GM19043 (cell line): ENCODE measurements around the gene PRMT1.
"Not testable (repeated sequence)": the region's sequence is repeated elsewhere in the genome, so short reads cannot be mapped to it uniquely, and the experiment has no call there.

Experiments used
- ATAC-seq: cut with Tn5 transposase; IDR thresholded peaks from one replicate; pipeline ENCODE4 v1.9.1; 2021; ENCODE audit warnings: low read depth; ENCODE audit not compliant: unreplicated experiment

Gene PRMT1

GRCh38 chr19:49718511-49718910 lies 41.4 kb downstream of the PRMT1 start:
- ATAC-seq: no peak

GRCh38 chr19:49718991-49719390 lies 41.9 kb downstream of the PRMT1 start:
- ATAC-seq: no peak

- not testable (repeated sequence) for ATAC-seq
Measured at GRCh38 chr19:49719420-49719819, 42.3 kb downstream of the PRMT1 start.

- no peak for ATAC-seq
Measured at GRCh38 chr19:49727217-49728030, 50.4 kb downstream of the PRMT1 start.

- ATAC-seq: no peak
Measured at GRCh38 chr19:49730166-49730565, 53.1 kb downstream of the PRMT1 start.
